HEK293 (cell line): Measurements from ENCODE around the gene BCAT1.

Source experiments
- ZFP37 ChIP-seq: fragments of 450-650 bp; formaldehyde crosslinking; IDR thresholded peaks from 2 replicates; pipeline ENCODE4 v1.5.1; 2016; ENCODE audit warnings: missing biosample characterization, missing genetic modification characterization
- ZNF121 ChIP-seq: fragments of 450-650 bp; formaldehyde crosslinking; IDR thresholded peaks from 2 replicates; pipeline ENCODE4 v1.5.1; 2016; ENCODE audit warnings: missing biosample characterization, missing genetic modification characterization
- ZNF24 ChIP-seq: fragments of 450-650 bp; formaldehyde crosslinking; IDR thresholded peaks from 2 replicates; pipeline ENCODE4 v1.5.1; 2016; ENCODE audit warnings: missing biosample characterization, missing genetic modification characterization
- ZNF274 ChIP-seq, 2 experiments: fragments of 200-500 bp in 1 of 2; fragments of 450-650 bp in 1 of 2; sonication (Bioruptor generic) in 1 of 2; formaldehyde crosslinking in 1 of 2; IDR thresholded peaks; 2 replicates each; pipeline versions ENCODE4 v1.5.1 to v1.6.1; 2014 to 2016; ENCODE audit warnings: borderline replicate concordance in 1 of 2, inconsistent platforms in 1 of 2, low read length in 1 of 2, missing biosample characterization in 1 of 2, missing genetic modification characterization in 1 of 2

- no peak for TF ChIP-seq ZNF24 (tag by site-specific recombination)
- no peak for TF ChIP-seq ZNF121 (tag by site-specific recombination)
- TF ChIP-seq ZNF274 (IDR thresholded peaks at IDR 0.05; ENCODE audit: low read length) = no peak
- TF ChIP-seq ZNF274 (tag by site-specific recombination; IDR thresholded peaks at IDR 0.05; ENCODE audit: borderline replicate concordance) = no peak
- no peak for TF ChIP-seq ZFP37
These were observed 3.5 kb upstream of the BCAT1 start for GRCh38 chr12:24952389-24952788.
